RWPE2 (cell line): ENCODE measurements around the gene RNF207.

Experiments used
- ATAC-seq: fragments of 200-7000 bp; cut with Tn5 transposase; 3 replicates; pipeline ENCODE4 v1.9.1; 2021; ENCODE audit warnings: low read depth
- DNase-seq: peaks from one replicate; pipeline ENCODE4 v3.0.0-alpha.2; 2020; ENCODE audit warnings: low spot score
- H3K27ac ChIP-seq: fragments of 450-650 bp; 2 replicates; pipeline ENCODE4 v1.5.1; 2017; ENCODE audit warnings: mild to moderate bottlenecking; ENCODE audit not compliant: poor library complexity, severe bottlenecking
- H3K27me3 ChIP-seq: fragments of 250-450 bp; sonication (Bioruptor Pico); 2 replicates; pipeline ENCODE4 v1.5.1; 2021; ENCODE audit warnings: mild to moderate bottlenecking, moderate library complexity; ENCODE audit not compliant: insufficient read depth, poor library complexity, severe bottlenecking
- H3K36me3 ChIP-seq: fragments of 250-450 bp; sonication (Bioruptor Pico); 2 replicates; pipeline ENCODE4 v1.5.1; 2020; ENCODE audit warnings: low read depth, mild to moderate bottlenecking, moderate library complexity
- H3K4me1 ChIP-seq: fragments of 250-450 bp; sonication (Bioruptor Pico); 2 replicates; pipeline ENCODE4 v1.5.1; 2021; ENCODE audit warnings: mild to moderate bottlenecking, moderate library complexity; ENCODE audit not compliant: insufficient read depth, poor library complexity, severe bottlenecking
- H3K4me3 ChIP-seq: fragments of 250-450 bp; sonication (Bioruptor Pico); 2 replicates; pipeline ENCODE4 v1.5.1; 2021; ENCODE audit warnings: mild to moderate bottlenecking, moderate library complexity; ENCODE audit not compliant: severe bottlenecking
- H3K9me3 ChIP-seq: fragments of 250-450 bp; sonication (Bioruptor Pico); 2 replicates; pipeline ENCODE4 v1.5.1; 2021; ENCODE audit warnings: mild to moderate bottlenecking, moderate library complexity; ENCODE audit not compliant: severe bottlenecking
- TF ChIP-seq, protein P1 (sequence below): fragments of 450-650 bp; IDR thresholded peaks from one replicate; pipeline ENCODE4 v1.5.1; 2017; ENCODE audit warnings: mild to moderate bottlenecking, moderate library complexity; ENCODE audit not compliant: poor library complexity, severe bottlenecking

The RNF207 gene

DNA sequence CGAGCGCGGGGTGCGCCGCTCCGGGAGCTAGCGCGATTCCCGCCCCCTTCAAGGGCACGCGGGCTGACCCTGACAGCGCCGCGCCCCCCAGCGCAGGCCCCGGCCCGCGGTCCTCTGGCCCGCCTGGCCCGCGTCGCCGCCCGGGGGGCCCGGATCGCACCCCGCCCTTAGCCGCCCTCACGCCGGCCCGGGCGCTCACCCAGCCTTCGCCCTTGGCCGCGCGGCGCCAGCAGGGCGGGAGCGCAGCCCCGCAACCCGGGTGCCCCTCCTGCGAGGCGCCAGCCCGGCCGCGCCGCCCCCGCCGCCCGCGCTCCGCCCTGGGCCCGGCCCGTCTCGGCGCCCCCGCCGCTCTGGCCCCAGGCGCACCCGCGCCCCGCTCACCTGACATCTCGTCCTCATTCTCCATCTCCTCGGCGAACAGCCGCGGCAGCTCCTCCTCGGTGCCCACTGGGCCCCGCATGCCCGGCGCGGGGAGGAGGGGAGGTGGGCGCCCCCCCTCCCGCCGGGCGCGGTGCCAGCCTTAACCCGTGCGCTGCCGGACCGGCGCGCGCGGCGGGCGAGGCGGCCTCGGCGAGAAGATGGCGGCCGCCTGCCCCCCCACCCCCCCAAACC, 26.2 kb upstream of the RNF207 start:
- H3K36me3 ChIP-seq: no peaks in the 10 kb centered on the region
- TF ChIP-seq, protein P1, sequence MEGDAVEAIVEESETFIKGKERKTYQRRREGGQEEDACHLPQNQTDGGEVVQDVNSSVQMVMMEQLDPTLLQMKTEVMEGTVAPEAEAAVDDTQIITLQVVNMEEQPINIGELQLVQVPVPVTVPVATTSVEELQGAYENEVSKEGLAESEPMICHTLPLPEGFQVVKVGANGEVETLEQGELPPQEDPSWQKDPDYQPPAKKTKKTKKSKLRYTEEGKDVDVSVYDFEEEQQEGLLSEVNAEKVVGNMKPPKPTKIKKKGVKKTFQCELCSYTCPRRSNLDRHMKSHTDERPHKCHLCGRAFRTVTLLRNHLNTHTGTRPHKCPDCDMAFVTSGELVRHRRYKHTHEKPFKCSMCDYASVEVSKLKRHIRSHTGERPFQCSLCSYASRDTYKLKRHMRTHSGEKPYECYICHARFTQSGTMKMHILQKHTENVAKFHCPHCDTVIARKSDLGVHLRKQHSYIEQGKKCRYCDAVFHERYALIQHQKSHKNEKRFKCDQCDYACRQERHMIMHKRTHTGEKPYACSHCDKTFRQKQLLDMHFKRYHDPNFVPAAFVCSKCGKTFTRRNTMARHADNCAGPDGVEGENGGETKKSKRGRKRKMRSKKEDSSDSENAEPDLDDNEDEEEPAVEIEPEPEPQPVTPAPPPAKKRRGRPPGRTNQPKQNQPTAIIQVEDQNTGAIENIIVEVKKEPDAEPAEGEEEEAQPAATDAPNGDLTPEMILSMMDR: no peak
- no peak for DNase-seq
- peak overlapping the region; percentile 32 for H3K4me3 ChIP-seq
- no peak for ATAC-seq
- H3K27ac ChIP-seq: no peak overlapping the region
- peaks cover 29% of the 10 kb centered on the region for H3K27me3 ChIP-seq
- H3K4me1 ChIP-seq: no peaks in the 10 kb centered on the region
- no peaks in the 10 kb centered on the region for H3K9me3 ChIP-seq

DNA sequence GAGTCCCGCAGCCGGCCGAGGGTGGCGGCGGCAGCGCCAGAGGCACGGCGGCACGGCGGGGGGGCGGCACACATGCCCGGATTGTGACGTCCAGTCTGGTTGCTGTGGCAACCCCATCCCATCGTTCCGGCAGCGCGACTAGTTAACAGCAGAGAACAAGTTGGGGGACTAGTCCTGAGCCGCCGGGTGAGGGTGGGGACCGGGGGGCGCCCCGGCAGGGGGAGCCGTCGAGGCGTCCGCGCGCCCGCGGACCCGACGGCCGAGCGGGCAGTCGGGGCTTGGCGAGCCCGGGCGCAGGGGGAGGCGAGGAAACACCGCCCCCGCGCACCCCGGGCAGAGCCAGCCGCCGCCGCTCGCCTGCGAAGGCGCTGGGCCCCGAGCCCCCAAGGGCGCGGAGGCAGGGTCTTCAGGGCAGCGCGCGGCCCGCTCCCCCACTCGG, 25.6 kb upstream of the RNF207 start, which contains the start of gene CHD5:
CHD5 (minus strand) TSS at position 54 of the 439 bp plus-strand sequence. CDS start 298 bp downstream, outside the sequence.
- Histone ChIP-seq H3K9me3 (no peaks in the 10 kb centered on the region), H3K36me3 (no peaks in the 10 kb centered on the region; the same call in 1 of the 2 replicates), H3K27ac (no peak within 1 kb of the TSS), H3K27me3 (peaks cover 29% of the 10 kb centered on the region), H3K4me3 (peak within 1 kb of the TSS; percentile 32), H3K4me1 (no peaks in the 10 kb centered on the region)
- TF ChIP-seq, protein P1: peak; percentile 28
- ATAC-seq (no peak), DNase-seq (no peak)

DNA sequence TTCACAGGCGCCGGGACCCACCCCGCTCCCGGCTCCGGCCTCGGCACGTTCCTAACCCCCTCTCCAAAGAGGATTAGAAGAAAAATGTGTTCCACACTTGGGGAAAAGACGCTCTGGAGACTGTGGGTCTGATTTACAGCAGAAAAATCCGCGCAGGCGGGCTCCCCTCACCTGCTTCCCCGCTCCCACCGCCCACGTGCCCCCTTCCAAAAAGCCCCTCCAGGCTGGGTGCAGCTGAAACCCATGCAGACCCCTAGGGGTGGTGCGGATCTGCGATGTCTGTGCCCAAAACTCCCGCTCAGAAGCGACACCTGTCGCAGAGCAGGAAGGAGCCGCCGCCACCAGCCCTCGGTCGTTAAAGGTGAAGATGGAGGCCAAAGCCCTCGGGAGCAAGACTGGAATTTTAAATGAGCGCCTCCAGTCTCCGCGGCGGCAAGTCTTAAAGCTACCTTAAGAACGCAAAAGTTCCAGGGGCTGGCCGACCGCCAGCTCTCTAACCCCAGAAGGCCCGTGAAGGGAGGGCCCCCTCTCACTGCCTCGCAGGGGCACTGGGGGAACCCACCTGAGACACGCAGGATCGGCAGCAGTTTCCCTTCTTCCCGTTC, 25.1 kb upstream of the RNF207 start:
- Histone ChIP-seq H3K4me1 (no peaks in the 10 kb centered on the region), H3K27me3 (peaks cover 29% of the 10 kb centered on the region), H3K27ac (no peak overlapping the region), H3K36me3 (peaks cover 4% of the 10 kb centered on the region; the same call in 1 of the 2 replicates), H3K9me3 (no peaks in the 10 kb centered on the region), H3K4me3 (no peak overlapping the region)
- DNase-seq (no peak), ATAC-seq (no peak)
- TF ChIP-seq, protein P1: no peak

DNA sequence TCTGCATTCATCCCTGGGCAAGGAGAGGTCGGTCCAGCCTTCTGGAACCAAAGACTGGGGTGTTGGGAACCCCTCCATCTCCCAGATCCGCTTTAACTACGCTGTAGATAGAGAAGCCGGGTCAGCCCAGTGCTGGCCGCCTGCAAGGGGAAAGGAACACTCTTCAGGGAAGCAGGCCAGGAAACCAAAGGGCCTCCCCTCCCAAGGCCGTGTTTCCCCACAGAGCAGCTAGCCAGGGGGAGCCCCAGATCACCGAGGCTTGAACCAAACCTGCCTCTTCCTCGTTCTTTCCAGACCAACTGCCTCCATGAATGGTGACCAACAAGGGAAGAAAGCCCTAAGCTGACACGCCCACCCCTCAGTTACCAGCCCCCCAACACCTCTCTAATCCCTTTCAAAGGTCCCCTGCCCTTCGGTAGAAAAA, 24.6 kb upstream of the RNF207 start:
- ATAC-seq: peak; percentile 11; the same call in 1 of the 3 replicates
- Histone ChIP-seq H3K27me3 (peaks cover 29% of the 10 kb centered on the region), H3K36me3 (peaks cover 8% of the 10 kb centered on the region; the same call in 1 of the 2 replicates), H3K27ac (no peak overlapping the region), H3K9me3 (no peaks in the 10 kb centered on the region), H3K4me3 (no peak overlapping the region), H3K4me1 (no peaks in the 10 kb centered on the region)
- TF ChIP-seq, protein P1: no peak
- DNase-seq: no peak
